Stimulated activated CD4-positive, alpha-beta T cell treated with anti-CD3 and anti-CD28 coated beads, TNF-alpha, amount 100 ng/mL, for 48 hours (primary cell): ENCODE results near the gene C17orf67.

Experiments used
- DNase-seq, 3 donors: peaks; one replicate each; pipeline ENCODE4 v3.0.0-alpha.2; 2020; ENCODE audit warnings: low read depth in 3 of 3

Gene C17orf67

DNA sequence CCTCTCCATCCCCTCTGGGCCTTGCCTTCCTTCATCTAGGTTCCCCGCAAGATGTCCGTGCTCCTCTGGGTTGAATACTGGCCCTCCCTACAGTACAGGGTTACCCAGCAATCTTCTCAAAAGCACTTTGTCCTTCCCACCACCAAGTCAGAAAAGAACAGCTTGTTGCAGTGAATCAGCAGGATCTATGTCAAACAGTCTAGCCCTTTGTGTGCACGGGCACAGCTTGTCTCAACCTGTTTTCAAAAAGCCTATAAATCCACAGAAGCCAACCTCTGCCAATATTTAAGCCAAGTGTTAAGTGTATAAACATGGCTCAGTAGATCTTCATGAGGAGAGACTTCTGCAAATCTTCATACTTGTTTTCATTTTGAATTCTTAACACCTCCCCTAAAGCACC lies 25.2 kb downstream of the C17orf67 start:
- no peak for DNase-seq

DNA sequence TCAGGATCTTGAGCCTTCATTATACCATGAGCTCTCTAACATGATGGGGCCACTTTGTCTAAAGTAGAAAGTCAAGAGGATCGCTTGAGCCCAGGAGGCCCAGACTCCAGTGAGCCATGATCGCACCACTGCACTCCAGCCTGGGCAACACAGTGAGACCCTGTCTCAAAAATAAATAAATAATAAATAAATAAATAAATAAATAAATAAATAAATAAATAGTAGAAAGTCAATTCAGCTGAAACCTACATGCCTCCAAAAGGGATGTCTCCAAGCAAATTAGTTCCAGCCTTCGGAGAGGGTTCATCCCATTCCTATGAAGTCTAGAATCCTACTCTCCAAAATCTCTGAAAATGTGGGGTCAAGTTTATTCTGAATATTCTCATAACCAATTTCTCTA lies 26.0 kb downstream of the C17orf67 start:
- no peak for DNase-seq

DNA sequence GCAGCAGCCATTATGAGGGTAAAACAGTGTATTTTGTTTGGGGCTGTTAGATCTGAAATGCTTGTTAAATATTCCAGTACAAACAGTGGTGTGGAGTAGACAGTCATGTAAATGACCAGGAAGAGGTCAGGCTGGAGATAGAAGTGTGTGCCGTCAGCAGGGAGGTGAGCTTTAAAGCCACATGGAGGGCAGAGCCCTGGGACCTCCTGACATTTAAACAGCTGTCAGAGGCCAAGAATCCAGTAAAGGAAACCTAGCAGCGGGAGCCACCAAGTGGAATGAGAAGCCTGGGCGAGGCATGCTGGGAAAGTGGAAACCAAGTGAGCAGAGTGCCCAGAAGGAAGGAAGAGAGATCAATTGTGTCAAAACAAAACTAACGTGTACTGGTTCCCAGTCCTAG lies 26.8 kb downstream of the C17orf67 start:
- no peak for DNase-seq

DNA sequence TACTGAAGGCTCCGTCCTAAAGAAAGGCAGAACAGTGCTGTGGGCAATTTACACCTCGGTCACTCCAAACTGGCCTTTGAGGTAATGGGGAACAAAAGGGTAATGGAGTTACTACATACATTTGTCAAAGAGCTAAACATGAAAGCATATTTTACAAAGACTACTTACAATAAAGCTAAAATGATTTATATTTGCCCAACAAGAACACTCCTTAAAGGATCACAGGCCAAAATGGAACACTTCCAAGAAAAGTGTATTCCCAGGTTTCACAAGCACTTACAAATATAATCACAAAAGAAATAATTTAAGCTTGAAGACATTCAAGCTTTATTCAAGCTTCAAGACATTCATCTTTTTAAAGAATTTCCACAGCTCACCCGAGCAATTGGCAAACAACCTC lies 29.3 kb downstream of the C17orf67 start:
- no peak for DNase-seq

DNA sequence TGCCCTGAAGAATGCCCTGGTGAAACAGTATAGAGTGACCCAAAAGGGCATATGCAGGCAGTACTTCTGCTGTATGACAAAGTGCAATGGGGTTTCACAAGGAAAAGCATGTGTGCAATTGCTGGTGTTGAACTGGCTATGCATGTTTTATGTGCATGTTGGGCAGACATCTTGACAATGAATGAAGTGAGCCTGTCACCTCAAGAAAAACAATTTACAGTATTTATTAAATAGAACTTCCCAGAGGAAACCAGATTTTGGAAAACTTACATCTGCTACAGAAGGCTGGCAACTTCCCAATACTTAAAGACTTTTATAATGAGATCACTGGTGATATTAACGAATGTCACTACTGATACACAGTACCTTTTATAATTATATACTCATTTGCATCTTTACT lies 30.6 kb downstream of the C17orf67 start:
- DNase-seq, result no peak

DNA sequence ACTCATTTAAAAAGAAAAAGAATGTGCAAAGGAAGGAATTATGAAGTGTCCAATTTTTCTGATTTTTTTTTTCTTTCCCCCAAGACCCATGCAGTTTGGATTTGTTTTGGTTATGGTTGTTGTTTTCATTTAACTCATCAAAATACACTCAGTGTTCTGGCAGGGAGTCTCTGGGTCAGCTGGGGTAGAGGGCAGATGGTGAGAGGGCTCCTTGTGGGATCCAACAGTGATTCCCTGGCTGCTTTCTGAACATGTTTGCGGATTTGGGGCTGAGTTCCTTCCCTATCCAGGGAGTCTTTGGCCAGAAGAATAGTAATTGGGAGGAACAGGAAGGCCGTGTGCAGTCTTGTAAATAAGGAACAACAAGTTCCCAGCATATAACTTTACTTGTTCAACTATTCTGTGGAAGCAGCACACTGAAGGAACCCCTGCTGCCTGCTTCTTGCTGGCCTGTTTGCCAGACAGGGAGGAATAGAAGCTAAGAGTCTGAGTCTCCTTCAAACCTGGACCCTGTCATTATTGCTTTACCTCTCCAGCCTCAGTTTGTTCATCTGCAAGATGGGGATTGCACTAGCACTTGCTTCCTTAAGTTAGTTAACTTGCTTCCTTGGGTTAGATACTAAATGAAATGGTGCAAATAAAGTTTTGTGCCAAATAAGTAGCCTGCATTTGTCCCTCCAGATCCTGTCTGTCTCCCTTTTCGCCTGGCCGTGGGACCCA lies 32.1 kb downstream of the C17orf67 start:
- no peak for DNase-seq

DNA sequence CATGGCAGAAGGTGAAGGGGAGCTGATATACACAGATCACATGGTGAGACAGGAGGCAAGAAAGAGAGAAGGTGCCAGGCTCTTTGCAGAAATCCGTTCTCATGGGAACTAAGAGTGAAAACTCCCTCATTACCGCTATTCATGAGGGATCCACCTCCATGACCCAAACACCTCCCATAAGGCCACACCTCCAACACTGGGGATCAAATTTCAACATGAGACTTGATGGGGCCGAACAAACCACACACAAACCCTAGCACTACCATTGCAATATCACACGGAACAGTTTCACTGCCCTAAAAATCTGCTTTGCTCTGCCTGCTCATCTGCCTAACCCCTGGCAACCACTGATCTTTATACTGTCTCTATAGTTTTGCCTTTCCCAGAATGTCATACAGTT lies 34.8 kb downstream of the C17orf67 start:
- DNase-seq, result no peak

DNA sequence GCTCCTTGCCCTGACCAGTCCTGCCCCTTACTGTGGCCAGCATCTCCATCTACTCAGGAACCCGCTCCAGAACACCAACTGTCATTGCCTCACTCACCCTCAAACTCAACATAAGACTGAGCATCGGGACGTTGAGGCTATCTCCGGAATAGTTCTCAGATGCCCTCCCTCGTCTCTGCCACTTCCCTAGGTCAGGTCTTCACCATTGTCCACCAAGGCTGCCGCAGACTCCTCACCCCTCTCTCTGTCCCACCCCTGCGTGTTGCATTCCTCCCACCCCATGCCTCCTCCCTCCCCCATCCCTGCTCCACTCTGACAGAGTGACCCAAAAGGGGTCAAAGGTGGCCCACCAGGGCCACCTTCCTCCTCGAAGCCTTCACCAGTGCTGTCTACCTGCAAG lies 37.2 kb downstream of the C17orf67 start:
- DNase-seq, result no peak

DNA sequence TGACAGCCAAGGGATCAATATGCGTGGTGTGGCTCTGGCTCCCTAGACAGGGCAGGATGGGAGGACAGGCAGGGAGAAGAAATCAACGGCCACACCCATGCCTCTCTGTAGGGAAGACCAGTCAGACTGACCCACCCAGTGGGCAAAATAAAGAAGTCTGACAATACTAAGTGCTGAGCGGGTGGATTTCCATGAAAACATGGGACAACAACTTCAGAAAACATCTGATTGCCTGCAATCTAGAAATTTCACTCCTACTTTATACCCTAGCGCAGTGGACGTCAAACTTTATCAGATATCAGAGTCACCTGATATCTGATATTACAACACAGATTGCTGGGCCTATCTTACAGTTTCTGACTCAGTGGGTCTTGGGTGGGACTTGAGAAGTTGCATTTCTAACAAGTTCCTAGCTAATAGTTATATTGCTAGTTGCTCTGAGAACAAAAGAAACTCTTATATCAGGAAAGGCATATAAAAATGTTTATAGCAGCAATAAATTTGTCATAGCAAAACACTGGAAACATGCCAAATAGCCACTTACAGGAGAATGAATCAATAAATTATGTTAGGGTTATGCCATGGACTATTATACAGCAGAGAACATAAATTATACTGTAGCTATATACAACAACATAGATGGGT lies 38.4 kb downstream of the C17orf67 start:
- DNase-seq, result no peak

DNA sequence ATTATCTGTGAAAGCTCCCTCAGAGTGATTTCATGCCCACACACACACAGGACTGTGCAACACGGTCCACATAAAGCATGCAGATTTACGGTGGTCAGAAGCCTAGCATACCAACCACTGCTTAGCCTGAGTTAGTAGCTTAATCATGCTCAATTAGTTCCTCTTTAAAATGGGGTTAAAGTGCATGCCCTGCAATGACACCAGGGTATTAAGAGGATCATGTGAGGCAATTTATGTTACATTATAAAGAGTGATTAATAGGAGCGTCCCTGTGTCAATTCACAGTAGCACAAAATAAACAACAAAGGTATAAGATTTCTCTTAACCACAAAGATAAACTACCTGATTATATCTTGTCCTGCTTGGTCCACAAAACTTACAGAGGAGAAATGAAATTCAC lies 39.8 kb downstream of the C17orf67 start:
- no peak for DNase-seq

DNA sequence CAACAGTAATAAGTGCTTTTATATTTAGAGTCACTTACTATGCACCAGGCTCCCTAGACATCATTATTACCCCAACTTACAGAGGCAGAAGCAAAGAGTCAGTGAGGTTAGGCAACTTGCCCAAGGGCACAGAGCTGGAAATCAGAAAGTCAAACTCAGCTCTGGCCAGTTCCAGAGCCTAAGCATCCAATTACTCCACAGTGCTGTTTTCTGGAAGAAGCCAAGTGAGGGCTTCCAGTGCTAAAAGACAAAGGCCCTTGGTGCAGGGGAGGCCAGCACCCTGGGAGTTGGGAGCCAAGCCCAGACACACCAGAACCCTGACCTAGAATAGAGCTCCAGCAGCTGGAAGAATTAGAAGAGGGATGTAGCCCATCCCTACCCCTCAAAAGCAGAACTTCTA lies 40.2 kb downstream of the C17orf67 start:
- no peak for DNase-seq

DNA sequence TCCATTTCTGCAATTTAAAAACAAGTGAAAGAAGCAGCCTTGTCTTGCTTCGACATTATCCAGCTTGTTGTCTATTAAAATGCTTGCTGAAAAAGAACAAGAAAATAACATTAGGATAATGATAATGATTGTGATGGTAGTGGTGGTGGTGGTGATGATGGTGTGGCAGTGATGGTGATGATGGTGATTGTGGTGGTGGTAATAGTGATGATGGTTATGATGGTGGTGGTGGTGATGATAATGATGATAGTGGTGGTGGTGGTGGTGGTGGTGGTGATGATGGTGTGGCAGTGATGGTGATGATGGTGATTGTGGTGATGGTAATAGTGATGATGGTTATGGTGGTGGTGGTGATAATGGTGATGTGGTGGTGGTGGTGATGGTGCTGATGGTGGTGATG lies 41.5 kb downstream of the C17orf67 start:
- DNase-seq, result no peak

DNA sequence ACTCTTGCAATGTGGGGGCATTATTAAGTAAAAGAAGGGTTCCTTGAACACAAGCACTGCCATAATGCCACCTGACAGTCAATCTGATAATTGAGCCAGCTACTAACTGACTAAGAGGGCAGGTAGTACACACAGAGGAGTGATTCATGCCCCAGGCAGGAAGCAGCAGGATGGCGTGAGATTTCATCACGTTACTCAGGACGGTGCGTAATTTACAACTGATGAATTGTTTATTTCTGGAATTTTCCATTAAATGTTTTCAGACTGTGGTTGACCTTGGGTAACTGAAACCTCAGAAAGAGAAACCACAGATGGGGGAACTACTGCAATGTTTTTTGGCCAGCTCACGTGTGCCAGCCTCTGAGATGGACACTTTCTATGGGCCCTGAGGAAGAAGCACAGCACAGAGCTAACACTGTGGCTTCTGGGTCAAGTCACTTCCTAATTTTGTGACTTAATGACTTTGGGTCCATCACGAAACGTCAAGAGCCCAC lies 46.7 kb downstream of the C17orf67 start:
- peak; percentile 27 to 66 (median 46) for DNase-seq

DNA sequence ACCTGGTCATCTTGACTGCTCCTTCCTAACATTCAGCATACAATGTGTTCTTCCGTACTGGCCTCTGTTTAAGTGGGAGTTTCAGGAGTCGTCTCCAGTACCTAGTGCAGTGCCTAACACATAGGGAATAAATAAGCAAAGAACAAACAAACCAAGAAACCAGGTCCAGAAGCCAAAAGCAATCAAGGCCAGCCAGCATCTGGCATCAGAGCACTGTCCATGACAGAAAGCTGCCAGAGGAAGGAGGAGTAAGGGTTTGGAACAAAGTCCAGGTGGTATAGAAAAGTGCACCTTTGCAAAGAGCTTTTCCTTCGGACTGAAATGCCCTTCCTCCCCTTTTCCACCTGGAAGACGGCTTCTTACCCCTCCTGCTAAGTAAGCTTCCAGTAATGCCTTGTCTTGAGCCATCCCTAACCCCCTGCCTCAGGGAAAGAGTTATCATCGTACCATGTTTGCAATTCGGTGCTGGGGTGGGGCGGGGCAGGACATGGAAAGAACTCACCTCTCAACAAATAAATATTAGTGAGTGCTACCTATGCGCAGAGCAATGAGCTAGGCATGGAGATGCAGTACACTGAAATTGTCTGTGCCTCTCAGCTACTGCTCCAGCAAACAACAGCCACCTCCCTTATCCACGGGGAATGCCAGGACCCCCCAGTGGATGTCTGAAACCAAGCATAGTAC lies 47.6 kb downstream of the C17orf67 start:
- DNase-seq, result no peak

DNA sequence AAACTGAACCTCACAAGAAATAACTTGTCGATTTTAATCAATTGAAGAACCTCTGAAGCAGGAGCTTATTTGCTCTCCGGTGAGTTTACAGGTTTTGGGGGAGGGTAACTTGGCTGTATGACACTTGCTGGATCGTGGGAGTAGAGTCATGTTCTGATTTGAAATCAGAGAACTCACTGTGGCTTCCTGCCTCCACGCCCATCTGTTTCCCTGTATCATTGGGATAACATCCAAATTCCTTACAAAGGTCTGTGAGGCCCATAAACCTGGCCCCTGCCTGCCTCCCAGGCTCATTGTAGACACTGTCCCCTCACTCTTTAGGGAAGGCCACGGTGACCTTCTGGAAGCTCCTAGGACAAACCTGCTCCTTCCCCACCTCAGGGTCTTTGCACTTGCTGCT lies 48.3 kb downstream of the C17orf67 start:
- DNase-seq, result no peak

DNA sequence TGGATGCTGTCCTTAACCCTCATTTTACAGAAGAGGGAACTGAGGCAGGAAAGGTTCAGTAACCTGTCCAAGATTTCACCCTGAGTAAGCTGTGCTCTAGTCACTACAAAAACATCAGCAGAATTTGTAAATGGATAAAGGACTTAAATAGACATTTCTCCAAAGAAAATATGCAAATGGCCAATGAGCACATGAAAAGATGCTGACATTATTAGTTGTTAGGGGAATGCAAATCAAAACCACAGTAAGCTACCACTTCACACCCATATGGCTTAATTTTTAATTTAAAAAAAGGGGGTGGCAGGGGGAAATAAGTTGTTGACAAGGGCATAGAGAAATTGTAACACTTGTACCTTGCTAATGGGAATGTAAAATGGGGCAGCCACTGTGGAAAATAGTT lies 51.4 kb downstream of the C17orf67 start:
- DNase-seq, result no peak

DNA sequence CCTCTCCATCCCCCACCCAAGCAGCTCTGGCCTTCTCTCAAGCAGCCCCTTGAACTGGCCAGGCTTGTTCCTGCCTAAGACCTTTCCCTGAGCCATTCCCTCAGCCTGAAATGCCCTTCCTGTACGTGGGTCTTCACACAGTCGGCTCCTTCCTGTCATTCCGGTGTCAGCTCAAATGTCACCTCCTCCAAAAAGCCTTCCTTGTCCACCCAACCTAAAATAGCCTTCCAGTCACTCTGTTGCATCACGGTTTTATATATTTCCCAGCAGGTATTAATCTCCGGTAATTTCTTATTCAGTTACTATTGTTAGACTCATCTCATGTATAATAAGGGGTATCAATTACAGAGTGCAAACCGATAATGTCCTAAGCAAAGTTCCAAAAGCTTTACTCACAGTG lies 51.8 kb downstream of the C17orf67 start:
- no peak for DNase-seq

DNA sequence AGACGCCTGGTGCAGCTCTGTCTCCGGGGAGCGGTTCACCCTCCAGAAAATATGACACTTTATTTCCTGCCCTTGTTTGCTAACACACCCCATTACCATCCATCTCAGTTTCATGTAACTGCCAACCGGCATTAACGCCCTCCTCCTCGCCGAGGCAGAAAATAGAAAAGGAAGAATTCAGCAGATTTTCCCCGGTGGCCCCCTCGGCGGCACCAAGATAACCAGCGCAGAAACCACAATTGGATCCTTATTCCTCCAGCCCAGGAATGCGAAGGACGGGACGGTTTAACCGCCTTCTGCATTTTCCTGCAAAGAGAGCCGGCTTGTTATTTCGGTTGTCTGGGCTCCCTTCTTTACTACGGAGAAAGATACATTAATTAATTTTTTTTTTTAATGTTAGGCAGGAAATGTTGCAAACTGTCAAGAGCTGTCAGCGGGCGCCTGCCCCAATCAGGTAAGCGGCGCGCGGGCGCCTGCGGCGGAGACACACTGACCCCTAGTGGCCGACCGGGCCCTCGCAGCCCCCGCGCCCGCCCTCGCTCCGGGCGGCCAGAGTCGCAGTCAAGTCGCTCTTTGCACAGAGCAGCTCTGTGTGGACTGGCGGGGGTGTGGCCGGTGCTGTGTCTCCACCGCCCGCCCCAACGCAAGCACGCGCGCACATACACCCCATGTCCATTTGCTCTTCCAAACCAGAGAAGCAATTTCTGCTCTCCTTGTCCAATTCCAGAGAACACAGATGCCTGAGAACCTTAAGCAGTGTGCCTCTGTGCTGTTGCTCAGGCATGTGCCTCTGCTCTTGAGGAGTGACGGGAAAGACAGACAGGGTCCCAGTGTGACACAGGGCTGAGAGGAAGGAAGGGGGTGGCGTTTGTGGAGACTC lies 53.6 kb downstream of the C17orf67 start:
- DNase-seq, result peak; percentile 74 to 77 (median 75)

DNA sequence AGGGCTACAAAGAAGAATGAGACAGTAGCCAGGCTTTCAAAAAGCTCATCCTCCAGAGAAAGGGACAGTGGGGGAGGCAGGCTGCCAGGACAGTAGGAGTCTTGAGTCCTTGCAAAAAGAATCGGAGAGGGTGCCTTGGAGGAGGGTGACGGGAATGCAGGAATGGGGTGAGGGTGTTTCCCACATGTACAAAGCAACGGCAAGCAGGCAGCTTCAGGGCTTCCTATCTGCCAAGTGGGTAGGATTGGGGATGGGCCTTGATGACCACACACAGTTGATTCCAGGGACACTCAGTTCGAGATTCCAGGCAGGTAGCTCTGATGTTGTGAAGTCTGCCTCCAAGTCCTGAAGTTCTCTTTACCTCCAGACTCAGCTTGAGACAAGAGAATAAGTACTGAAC lies 54.4 kb downstream of the C17orf67 start:
- no peak for DNase-seq

DNA sequence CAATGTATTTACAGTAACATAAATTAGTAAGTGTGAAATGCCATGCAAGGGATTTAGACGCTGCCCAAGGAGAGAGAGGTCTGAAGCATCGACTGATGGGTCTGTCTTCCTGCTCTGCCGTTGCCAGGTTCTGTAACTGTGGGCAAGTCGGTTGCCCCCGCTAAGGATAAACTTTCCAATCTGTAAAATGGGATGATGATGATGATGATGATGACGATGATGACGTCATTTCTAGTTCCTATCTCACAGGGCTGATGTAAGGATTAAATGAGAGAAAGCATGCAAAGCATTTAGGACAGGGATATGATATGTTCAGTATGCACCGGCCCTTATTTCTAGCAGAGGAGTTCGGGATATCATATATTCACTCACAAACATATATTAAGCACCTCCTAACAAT lies 54.8 kb downstream of the C17orf67 start:
- no peak for DNase-seq

DNA sequence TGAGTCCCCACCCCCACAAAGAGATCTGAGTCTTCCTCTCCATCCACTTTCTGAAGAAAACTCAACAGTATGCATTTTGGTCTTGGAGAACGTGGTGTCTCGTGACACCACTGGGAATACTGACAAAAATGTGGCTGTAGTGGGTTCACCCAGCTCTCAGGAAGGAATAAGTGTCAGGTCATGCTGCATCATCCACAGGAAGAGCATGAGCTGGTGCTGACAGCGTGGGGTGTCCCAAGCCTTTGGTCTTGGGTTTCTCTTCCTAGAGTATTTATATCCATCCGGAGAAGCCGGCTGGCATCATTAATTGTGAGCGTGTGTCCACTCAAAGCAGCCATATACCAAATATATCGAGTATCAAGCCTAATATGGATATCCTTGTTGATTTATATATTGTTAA lies 55.9 kb downstream of the C17orf67 start:
- no peak for DNase-seq

DNA sequence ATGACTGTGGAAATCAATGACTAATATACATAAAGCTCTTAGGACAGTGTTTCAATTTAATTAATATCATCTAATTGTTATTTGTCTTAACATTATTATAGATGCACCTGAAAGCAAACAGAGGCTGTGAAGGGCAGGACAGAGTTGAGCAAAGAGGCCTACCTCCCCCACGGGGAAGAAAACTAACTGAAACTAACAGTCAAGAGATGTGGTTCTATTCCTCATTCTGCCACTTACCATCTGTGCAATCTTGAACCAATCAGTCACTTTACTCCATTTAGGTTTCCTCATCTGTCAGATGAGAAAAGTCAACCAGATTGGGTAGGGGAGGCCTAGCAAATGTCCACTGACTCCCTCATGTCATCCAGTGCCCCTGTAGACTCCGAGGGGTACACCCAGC lies 59.1 kb downstream of the C17orf67 start:
- DNase-seq, result no peak
